Fibroblast of skin of right quadriceps (primary cell): Measurements from ENCODE around the gene XYLT1.

Experiments used
- DNase-seq: peaks from one replicate; pipeline ENCODE4 v3.0.0-alpha.2; 2013

Gene XYLT1

GRCh38 chr16:17304106-17304490, 166.7 kb downstream of the XYLT1 start:
- no peak for DNase-seq

- no peak for DNase-seq
Measured at GRCh38 chr16:17303101-17303500, 167.7 kb downstream of the XYLT1 start.

- DNase-seq: peak; percentile 59
Measured at GRCh38 chr16:17302620-17303019, 168.1 kb downstream of the XYLT1 start.

GRCh38 chr16:17302214-17302613, 168.5 kb downstream of the XYLT1 start:
- DNase-seq: no peak

- no peak for DNase-seq
Measured at GRCh38 chr16:17301593-17302135, 169.1 kb downstream of the XYLT1 start.

- no peak for DNase-seq
Measured at GRCh38 chr16:17301184-17301583, 169.6 kb downstream of the XYLT1 start.

- DNase-seq: no peak
Measured at GRCh38 chr16:17299790-17300189, 171.0 kb downstream of the XYLT1 start.

- no peak for DNase-seq
Measured at GRCh38 chr16:17298238-17298637, 172.5 kb downstream of the XYLT1 start.

GRCh38 chr16:17296431-17296830, 174.3 kb downstream of the XYLT1 start:
- no peak for DNase-seq

GRCh38 chr16:17295948-17296347, 174.8 kb downstream of the XYLT1 start:
- DNase-seq: no peak

GRCh38 chr16:17294856-17295255, 175.9 kb downstream of the XYLT1 start:
- no peak for DNase-seq

- no peak for DNase-seq
Measured at GRCh38 chr16:17293813-17294558, 176.8 kb downstream of the XYLT1 start.

- no peak for DNase-seq
Measured at GRCh38 chr16:17291289-17291688, 179.5 kb downstream of the XYLT1 start.

- no peak for DNase-seq
Measured at GRCh38 chr16:17289674-17290635, 180.8 kb downstream of the XYLT1 start.

GRCh38 chr16:17289050-17289449, 181.7 kb downstream of the XYLT1 start:
- DNase-seq: no peak

GRCh38 chr16:17287166-17287800, 183.5 kb downstream of the XYLT1 start:
- no peak for DNase-seq

GRCh38 chr16:17286443-17286842, 184.3 kb downstream of the XYLT1 start:
- DNase-seq: no peak

- no peak for DNase-seq
Measured at GRCh38 chr16:17283016-17283415, 187.7 kb downstream of the XYLT1 start.

GRCh38 chr16:17282247-17282646, 188.5 kb downstream of the XYLT1 start:
- DNase-seq: no peak

GRCh38 chr16:17281052-17281451, 189.7 kb downstream of the XYLT1 start:
- DNase-seq: no peak

GRCh38 chr16:17278988-17279387, 191.8 kb downstream of the XYLT1 start:
- no peak for DNase-seq

- peak; percentile 13 for DNase-seq
Measured at GRCh38 chr16:17277981-17278381, 192.8 kb downstream of the XYLT1 start.

- no peak for DNase-seq
Measured at GRCh38 chr16:17276610-17277009, 194.2 kb downstream of the XYLT1 start.
